H1 (cell line): ENCODE measurements around the gene ANXA9. TPM values are rescaled to one million over a fixed set of nuclear protein-coding genes. Genes with fewer than 3 reads are reported as not detected.

Source experiments
- ASH2L ChIP-seq: fragments of 200-600, 300-600 bp; sonication (generic); IDR thresholded peaks from one replicate; pipeline ENCODE4 v1.7.1; 2017; ENCODE audit warnings: low read length
- BACH1 ChIP-seq: IDR thresholded peaks from 2 replicates; pipeline ENCODE4 v1.6.1; 2012; ENCODE audit warnings: low read length, improper control_type of control experiment
- CBX5 ChIP-seq: fragments of 300-800, 300-1000 bp; sonication (generic); IDR thresholded peaks from 2 replicates; pipeline ENCODE4 v1.7.1; 2016; ENCODE audit warnings: antibody characterized with exemption, low read length, low read depth
- CBX8 ChIP-seq: fragments of 300-800, 300-1000 bp; sonication (generic); IDR thresholded peaks from 2 replicates; pipeline ENCODE4 v1.7.1; 2016; ENCODE audit warnings: low read depth, low read length, borderline replicate concordance
- CEBPB ChIP-seq: IDR thresholded peaks from 2 replicates; pipeline ENCODE4 v1.6.1; 2012; ENCODE audit warnings: low read depth, low read length
- CHD7 ChIP-seq: fragments of 300-600 bp; sonication (generic); IDR thresholded peaks from 2 replicates; pipeline ENCODE4 v1.7.1; 2012; ENCODE audit warnings: low read length, moderate library complexity, mild to moderate bottlenecking, inconsistent platforms; ENCODE audit not compliant: insufficient replicate concordance
- KDM1A ChIP-seq: fragments of 200-600, 300-600 bp; sonication (generic); IDR thresholded peaks from 2 replicates; pipeline ENCODE4 v1.7.1; 2016; ENCODE audit warnings: mild to moderate bottlenecking, low read length, borderline replicate concordance
- POLR2AphosphoS5 ChIP-seq: IDR thresholded peaks from 2 replicates; pipeline ENCODE4 v1.6.1; 2011; ENCODE audit warnings: low read depth, low read length
- RAD21 ChIP-seq, 2 experiments: IDR thresholded peaks in 1 of 2; conservative IDR thresholded peaks in 1 of 2; 2 replicates each; pipeline ENCODE4 v1.6.1; 2011; ENCODE audit warnings: low read depth in 2 of 2, low read length in 2 of 2, improper control_type of control experiment in 1 of 2, inconsistent platforms in 1 of 2, mild to moderate bottlenecking in 1 of 2, moderate library complexity in 1 of 2
- SIRT6 ChIP-seq: IDR thresholded peaks from one replicate; pipeline ENCODE4 v1.7.1; 2012; ENCODE audit warnings: low read length, inconsistent platforms
- SP1 ChIP-seq: IDR thresholded peaks from 2 replicates; pipeline ENCODE4 v1.6.1; 2011; ENCODE audit warnings: low read depth, low read length
- TEAD4 ChIP-seq: IDR thresholded peaks from 2 replicates; pipeline ENCODE4 v1.6.1; 2012; ENCODE audit warnings: low read depth, low read length, inconsistent platforms, mixed read lengths
- polyA plus RNA-seq, 7 experiments: library from polyadenylated mRNA; depleted of rRNA in 3 of 7; stranded (reverse) in 5 of 7; unstranded in 2 of 7; fragments of >200 nt in 5 of 7; fragments of 200-250 nt in 2 of 7; gene quantifications; 1 replicate in 5 of 7; 2 replicates in 1 of 7; 4 replicates in 1 of 7; pipeline versions ENCODE4 v1.2.1 to v1.2.3, GENCODE V29; 2011 to 2013; ENCODE audit warnings: missing spikeins in 2 of 7, mixed read lengths in 2 of 7
- total RNA-seq: library from RNA; stranded (reverse); fragmentation: NEBNext Ultra II Directional; extraction: Animal tissue kit (Norgen Biotek cat#: 25700); gene quantifications from 2 replicates; pipeline ENCODE4 v1.2.1, GENCODE V29; 2021

ANXA9 gene
- total and polyA plus RNA-seq, 2 of the 8 experiments (the other 6 are each of a cell fraction or from before 2014, with no cell fraction given), result 1.8 to 3.5 TPM

- TF ChIP-seq CHD7 (no peak), BACH1 (no peak), SIRT6 (no peak), KDM1A (no peak), SP1 (no peak), RAD21 (IDR thresholded peaks at IDR 0.05 in 1 of 2, conservative IDR thresholded peaks at IDR 0.05 in 1 of 2; ENCODE audit: low read depth in 2 of 2, low read length in 2 of 2) (peak; percentile 87 to 93), CBX5 (no peak), POLR2AphosphoS5 (no peak), CEBPB (no peak), TEAD4 (no peak), ASH2L (no peak), CBX8 (no peak)
These were observed 42.6 kb downstream of the ANXA9 start (continued) for GRCh38 chr1:151024540-151025146.
